GM18511 (cell line): ENCODE data around the gene BACH2.

ENCODE experiments used
- ATAC-seq: cut with Tn5 transposase; IDR thresholded peaks from one replicate; pipeline ENCODE4 v1.9.1; 2021; ENCODE audit warnings: mild to moderate bottlenecking, moderate library complexity; ENCODE audit not compliant: unreplicated experiment

Gene BACH2

GRCh38 chr6:90303039-90303438 lies 6.4 kb upstream of the BACH2 start:
- no peak for ATAC-seq

- no peak for ATAC-seq
Measured at GRCh38 chr6:90302320-90302719, 5.7 kb upstream of the BACH2 start.

GRCh38 chr6:90301816-90302215 lies 5.2 kb upstream of the BACH2 start:
- no peak for ATAC-seq

GRCh38 chr6:90298459-90299053 lies 1.9 kb upstream of the BACH2 start:
- no peak for ATAC-seq

- ATAC-seq = no peak
Measured at GRCh38 chr6:90297867-90298381, 1.3 kb upstream of the BACH2 start.

- no peak for ATAC-seq
Measured at GRCh38 chr6:90297115-90297866, 648 bp upstream of the BACH2 start.

- ATAC-seq = peak; percentile 49
Measured at GRCh38 chr6:90295854-90296340, 746 bp downstream of the BACH2 start.

- peak; percentile 37 for ATAC-seq
Measured at GRCh38 chr6:90294989-90295853, 1.4 kb downstream of the BACH2 start.

- ATAC-seq = no peak
Measured at GRCh38 chr6:90294614-90294988, 2.0 kb downstream of the BACH2 start.

GRCh38 chr6:90294008-90294511 lies 2.6 kb downstream of the BACH2 start:
- ATAC-seq = no peak

- no peak for ATAC-seq
Measured at GRCh38 chr6:90293319-90293953, 3.2 kb downstream of the BACH2 start.

- ATAC-seq = no peak
Measured at GRCh38 chr6:90291565-90291964, 5.1 kb downstream of the BACH2 start.

GRCh38 chr6:90290811-90291420 lies 5.7 kb downstream of the BACH2 start:
- no peak for ATAC-seq

GRCh38 chr6:90289902-90290301 lies 6.7 kb downstream of the BACH2 start:
- ATAC-seq = no peak

- no peak for ATAC-seq
Measured at GRCh38 chr6:90288404-90288803, 8.2 kb downstream of the BACH2 start.

GRCh38 chr6:90286884-90287488 lies 9.7 kb downstream of the BACH2 start:
- ATAC-seq = no peak

GRCh38 chr6:90285611-90286381 lies 10.8 kb downstream of the BACH2 start:
- ATAC-seq = peak; percentile 78

GRCh38 chr6:90285042-90285481 lies 11.6 kb downstream of the BACH2 start:
- ATAC-seq = peak; percentile 36
